Heart right ventricle (tissue), 16 donors: ENCODE results near the gene MXRA7. TPM values are rescaled to one million over a fixed set of nuclear protein-coding genes. Genes with fewer than 3 reads are reported as not detected.

Source experiments
- ATAC-seq, 8 donors: fragments of 200-7000 bp; cut with Tn5 transposase; one replicate each; pipeline ENCODE4 v1.9.1; 2020; ENCODE audit warnings: mild to moderate bottlenecking in 8 of 8, moderate library complexity in 8 of 8, moderate number of reproducible peaks in 1 of 8
- DNase-seq, 2 donors: peaks; one replicate each; pipeline ENCODE4 v3.0.0-alpha.2; 2020
- H3K27ac ChIP-seq, 10 donors: fragments of 200-600 bp; sonication (generic) in 2 of 10; one replicate each; pipeline versions ENCODE4 v1.5.0 to v1.8.0; 2020 to 2022; ENCODE audit warnings: mild to moderate bottlenecking in 3 of 10
- H3K27me3 ChIP-seq, 7 donors: fragments of 200-600 bp; one replicate each; pipeline ENCODE4 v1.8.0; 2021 to 2022; ENCODE audit warnings: mild to moderate bottlenecking in 2 of 7
- H3K36me3 ChIP-seq, 9 donors: fragments of 200-600 bp; sonication (generic) in 1 of 9; one replicate each; pipeline versions ENCODE4 v1.5.0 to v1.8.0; 2020 to 2022; ENCODE audit warnings: mild to moderate bottlenecking in 2 of 9
- H3K4me1 ChIP-seq, 9 donors: fragments of 200-600 bp; sonication (generic) in 1 of 9; one replicate each; pipeline versions ENCODE4 v1.5.0 to v1.8.0; 2020 to 2022; ENCODE audit warnings: mild to moderate bottlenecking in 4 of 9
- H3K4me3 ChIP-seq, 10 donors: fragments of 200-600 bp; sonication (generic) in 2 of 10; one replicate each; pipeline versions ENCODE4 v1.5.0 to v1.8.0; 2020 to 2022; ENCODE audit warnings: mild to moderate bottlenecking in 7 of 10, moderate library complexity in 2 of 10
- H3K9me3 ChIP-seq, 11 donors: fragments of 200-600 bp in 10 of 11; sonication (generic) in 2 of 11; one replicate each; pipeline versions ENCODE4 v1.5.0 to v1.8.0; 2013 to 2022; ENCODE audit warnings: mild to moderate bottlenecking in 2 of 11, control low read depth in 1 of 11, moderate library complexity in 1 of 11
- WGBS, 2 donors: extraction: QIAGEN DNeasy Blood & Tissue Kit; methylation state at CpG; one replicate each; pipeline ENCODE4 v1.1.7; 2013; ENCODE audit warnings: inconsistent platforms in 1 of 2; 5-methylcytosine and 5-hydroxymethylcytosine counted together
- intact Hi-C, 10 donors: fragments of 100-400 bp; cut with DNase I; formaldehyde crosslinking; loops; one replicate each; pipeline versions ENCODE4 v1.11.1 to v1.14.2; 2022
- polyA plus RNA-seq, 2 donors: library from polyadenylated mRNA; stranded (reverse); fragments of 200-250 nt; gene quantifications; one replicate each; pipeline ENCODE4 v1.2.3, GENCODE V29; 2013
- total RNA-seq, 10 donors: library from RNA; stranded (reverse); fragmentation: NEBNext Ultra II Directional in 3 of 10; extraction: Animal tissue kit (Norgen Biotek cat#: 25700) in 3 of 10; gene quantifications; one replicate each; pipeline versions ENCODE4 v1.2.1 to v1.2.4, GENCODE V29; 2021 to 2023
- TF ChIP-seq, protein P1 (sequence below), 9 donors: fragments of 200-600 bp; sonication (generic) in 2 of 9; IDR thresholded peaks; one replicate each; pipeline versions ENCODE4 v1.5.0 to v1.8.0; 2021 to 2022; ENCODE audit warnings: antibody characterized with exemption in 9 of 9, mild to moderate bottlenecking in 5 of 9, moderate library complexity in 1 of 9
- donor health status: Arrhythmogenic right ventricular cardiomyopathy.
- donor health status: ischemic (EF 13 %, LVEDD 7.1; RV severe dilation, severe dysfunction).
- donor health status: healthy with polysubstance abuse.
- donor health status: DM: no; HTN: yes; CAD: no.
- donor health status: DM: no; HTN: no; CAD: no.
- donor health status: ischemic (EF 25% LVEDD 6.9; RV normal size, moderate dysfunction).
- donor health status: ischemic (EF 25% LVEDD 5.7; RV mildly dilated, moderate dysfunction).
- donor health status: healthy.
- donor health status: DM: yes; HTN: yes; CAD: no.
- donor health status: Ischemic cardiomyopathy.
- donor health status: ischemic (EF 35%, LVEDD 5.7; RV mildly dilated, moderate dysfunction).
- donor health status: nonischemic (EF 11% LVEDD 7.7; RV severe dilation, severe dysfunction).
- donor health status: DM: yes; HTN: yes; CAD: no.
- donor health status: PGD.
- donor health status: ischemic (EF 29% LVEDD 5.4; RV normal size, mild dysfunction).
- donor health status: nonischemic (EF 23%, LVEDD 6.1; RV moderate dilation, normal function).

The MXRA7 gene
- total and polyA plus RNA-seq, 12 donors = 121 to 586 (median 413) TPM

DNA sequence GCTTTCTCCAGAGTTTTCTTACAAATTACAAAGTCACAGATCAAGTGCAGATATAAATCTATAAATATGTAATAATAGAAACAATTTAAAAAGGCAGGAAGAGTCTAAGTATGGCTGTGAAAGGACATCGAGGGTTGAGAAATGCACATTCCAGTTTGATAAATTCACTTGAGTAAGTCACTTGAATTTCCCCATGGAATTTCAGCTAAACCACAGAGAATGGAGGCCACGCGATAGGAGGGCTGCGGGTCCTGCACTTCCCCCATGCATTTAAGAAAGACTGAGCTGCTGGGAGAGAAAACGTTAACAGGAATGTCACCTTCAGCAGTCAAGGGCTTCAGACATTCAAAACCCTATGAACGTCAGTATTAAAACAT is 6.1 kb upstream of the MXRA7 start:
- TF ChIP-seq, protein P1, sequence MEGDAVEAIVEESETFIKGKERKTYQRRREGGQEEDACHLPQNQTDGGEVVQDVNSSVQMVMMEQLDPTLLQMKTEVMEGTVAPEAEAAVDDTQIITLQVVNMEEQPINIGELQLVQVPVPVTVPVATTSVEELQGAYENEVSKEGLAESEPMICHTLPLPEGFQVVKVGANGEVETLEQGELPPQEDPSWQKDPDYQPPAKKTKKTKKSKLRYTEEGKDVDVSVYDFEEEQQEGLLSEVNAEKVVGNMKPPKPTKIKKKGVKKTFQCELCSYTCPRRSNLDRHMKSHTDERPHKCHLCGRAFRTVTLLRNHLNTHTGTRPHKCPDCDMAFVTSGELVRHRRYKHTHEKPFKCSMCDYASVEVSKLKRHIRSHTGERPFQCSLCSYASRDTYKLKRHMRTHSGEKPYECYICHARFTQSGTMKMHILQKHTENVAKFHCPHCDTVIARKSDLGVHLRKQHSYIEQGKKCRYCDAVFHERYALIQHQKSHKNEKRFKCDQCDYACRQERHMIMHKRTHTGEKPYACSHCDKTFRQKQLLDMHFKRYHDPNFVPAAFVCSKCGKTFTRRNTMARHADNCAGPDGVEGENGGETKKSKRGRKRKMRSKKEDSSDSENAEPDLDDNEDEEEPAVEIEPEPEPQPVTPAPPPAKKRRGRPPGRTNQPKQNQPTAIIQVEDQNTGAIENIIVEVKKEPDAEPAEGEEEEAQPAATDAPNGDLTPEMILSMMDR (IDR thresholded peaks at IDR 0.05) = no peak
- no peak for ATAC-seq
- Histone ChIP-seq H3K27ac (peak overlapping the region in 9 of 10 donors; percentile 35 to 87 (median 66)), H3K36me3 (peaks cover 0 to 92% (median 54%) of the 10 kb centered on the region in 9 donors), H3K4me1 (peaks cover 17 to 69% (median 55%) of the 10 kb centered on the region in 9 donors), H3K9me3 (no peaks in the 10 kb centered on the region), H3K27me3 (no peaks in the 10 kb centered on the region), H3K4me3 (peak overlapping the region in 1 of 10 donors; percentile 17)
- intact Hi-C loops = loop anchor here in 2 of 10 donors (5.0 to 10.0 kb wide), 2 partner anchors 35 to 162 kb away; no protein-coding TSS in a partner anchor
- 48 to 49% methylated on average over 6 of the region's 6 CpGs for WGBS, 2 donors
- DNase-seq = no peak

DNA sequence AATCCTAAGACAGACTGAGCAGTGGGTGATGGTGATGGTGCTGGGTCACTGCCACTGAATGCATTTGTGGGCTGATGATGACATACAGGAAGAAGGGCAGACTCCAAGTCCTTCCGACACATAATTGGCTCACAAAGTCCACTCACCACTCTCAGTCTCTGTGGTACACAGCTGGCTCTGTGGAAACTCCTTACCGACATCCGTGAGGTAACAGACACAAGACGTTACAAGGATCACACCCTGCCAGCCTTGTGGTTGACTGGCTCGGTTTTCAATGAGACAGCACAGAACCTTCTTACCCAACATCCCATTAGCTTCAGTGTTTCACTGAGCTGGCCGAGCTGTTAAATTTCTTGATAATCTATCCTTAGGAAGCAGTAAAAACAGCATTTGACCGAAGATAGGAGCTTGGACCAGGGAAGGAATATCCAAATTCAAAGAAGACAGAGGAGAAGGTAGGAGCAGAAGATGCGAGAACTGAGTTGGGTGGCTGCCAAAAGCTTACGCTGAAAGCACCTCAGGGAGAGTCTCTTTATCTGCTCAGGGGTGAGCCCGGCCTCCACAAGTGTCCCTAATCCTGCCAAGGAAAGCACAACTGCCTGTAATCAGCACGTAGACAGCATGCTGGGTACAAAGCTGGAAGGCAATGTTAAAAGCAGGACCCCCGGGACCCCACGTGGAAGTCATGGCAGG is 5.5 kb upstream of the MXRA7 start:
- Histone ChIP-seq H3K9me3 (no peaks in the 10 kb centered on the region), H3K4me1 (peaks cover 19 to 69% (median 55%) of the 10 kb centered on the region in 9 donors), H3K4me3 (peak overlapping the region in 1 of 10 donors; percentile 17), H3K27ac (peak overlapping the region in 9 of 10 donors; percentile 35 to 87 (median 66)), H3K36me3 (peaks cover 0 to 87% (median 49%) of the 10 kb centered on the region in 9 donors), H3K27me3 (no peaks in the 10 kb centered on the region)
- WGBS, 2 donors = 31 to 36% methylated on average over 13 of the region's 13 CpGs
- DNase-seq (no peak), ATAC-seq (peak in 7 of 8 donors; percentile 37 to 89 (median 56))
- TF ChIP-seq, protein P1 (IDR thresholded peaks at IDR 0.05) = no peak
- intact Hi-C loops = loop anchor here in 2 of 10 donors (5.0 to 10.0 kb wide), 2 partner anchors 34 to 161 kb away; no protein-coding TSS in a partner anchor

DNA sequence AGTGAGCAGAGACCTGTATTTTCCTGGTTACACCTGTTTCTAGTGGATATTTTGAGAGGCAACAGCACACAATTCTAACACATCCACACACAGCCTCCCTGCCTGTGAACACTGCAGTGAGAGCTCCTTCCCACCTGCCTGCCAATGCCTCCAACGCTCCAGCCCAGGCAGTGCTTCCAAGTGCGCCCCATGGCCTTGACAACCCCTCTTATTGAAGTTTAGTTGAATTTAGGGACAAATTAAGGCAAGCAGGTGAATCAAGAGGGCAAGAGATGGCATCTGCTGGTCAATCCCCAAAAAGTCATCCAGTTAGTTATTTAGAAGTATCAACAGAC is 4.7 kb upstream of the MXRA7 start:
- Histone ChIP-seq H3K4me1 (peaks cover 20 to 64% (median 50%) of the 10 kb centered on the region in 9 donors), H3K27ac (peak overlapping the region in 8 of 10 donors; percentile 39 to 87 (median 62)), H3K27me3 (no peaks in the 10 kb centered on the region), H3K4me3 (peak overlapping the region in 1 of 10 donors; percentile 16), H3K36me3 (peaks cover 0 to 78% (median 41%) of the 10 kb centered on the region in 9 donors), H3K9me3 (no peaks in the 10 kb centered on the region)
- WGBS, 2 donors = 71 to 80% methylated on average over 2 of the region's 2 CpGs
- TF ChIP-seq, protein P1 (IDR thresholded peaks at IDR 0.05) = no peak
- intact Hi-C loops = loop anchor here in 5 of 10 donors (2.0 to 10.0 kb wide), 5 partner anchors 33 to 161 kb away; no protein-coding TSS in a partner anchor
- DNase-seq = no peak
- no peak for ATAC-seq

DNA sequence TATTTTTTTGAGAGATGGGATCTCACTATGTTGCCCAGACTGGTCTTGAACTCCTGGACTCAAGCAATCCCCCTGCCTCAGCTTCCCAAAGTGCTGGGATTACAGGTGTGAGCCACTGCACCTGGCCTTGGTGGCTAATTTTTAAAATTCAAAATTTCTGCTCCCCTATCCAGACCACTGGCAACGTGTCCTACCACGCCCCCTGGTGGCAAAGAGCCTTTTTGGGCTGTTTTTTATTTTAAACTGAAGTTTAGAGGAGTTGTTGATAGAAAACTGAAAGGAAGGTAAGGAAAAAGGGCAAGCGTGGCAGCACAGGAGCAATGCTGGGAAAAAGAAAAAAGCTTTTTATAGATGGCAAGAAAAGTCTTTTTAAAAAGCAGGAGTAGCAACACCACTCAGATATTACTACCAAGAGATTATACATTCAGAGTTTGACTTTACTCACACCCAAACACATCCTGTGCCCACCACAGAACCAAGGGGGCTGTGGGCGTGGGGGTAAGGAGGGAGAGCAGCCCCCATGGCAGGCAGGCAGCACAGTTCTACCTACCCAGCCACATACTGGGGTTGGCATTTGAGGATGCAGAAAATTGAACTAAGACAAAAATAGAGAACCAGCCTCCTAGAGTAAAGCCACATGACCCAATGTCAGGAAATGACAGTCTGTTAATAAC is 4.2 kb upstream of the MXRA7 start:
- intact Hi-C loops = loop anchor here in 8 of 10 donors (2.0 to 10.0 kb wide), 8 partner anchors 33 to 160 kb away; no protein-coding TSS in a partner anchor

More for the DNA sequence above, 4.2 kb upstream of the MXRA7 start:
- Histone ChIP-seq H3K4me3 (no peak overlapping the region), H3K27ac (peak overlapping the region in 8 of 10 donors; percentile 39 to 87 (median 62)), H3K27me3 (no peaks in the 10 kb centered on the region), H3K36me3 (peaks cover 0 to 73% (median 36%) of the 10 kb centered on the region in 9 donors), H3K9me3 (no peaks in the 10 kb centered on the region), H3K4me1 (peaks cover 20 to 65% (median 49%) of the 10 kb centered on the region in 9 donors)
- WGBS, 2 donors = 24 to 29% methylated on average over 4 of the region's 4 CpGs
- DNase-seq (peak; percentile 70 to 79), ATAC-seq (peak in 3 of 8 donors; percentile 1 to 35 (median 34))
- TF ChIP-seq, protein P1 (IDR thresholded peaks at IDR 0.05) = peak; percentile 68 to 89 (median 87)
